ENCODE results near the gene NCK1. TPM values are rescaled to one million over a fixed set of nuclear protein-coding genes. Genes with fewer than 3 reads are reported as not detected.

Gene NCK1
- total and polyA plus RNA-seq, 9 of the 15 experiments (the other 6 are each of a cell fraction or from before 2014, with no cell fraction given) = 17.3 to 30.5 (median 25.0) TPM

DNA sequence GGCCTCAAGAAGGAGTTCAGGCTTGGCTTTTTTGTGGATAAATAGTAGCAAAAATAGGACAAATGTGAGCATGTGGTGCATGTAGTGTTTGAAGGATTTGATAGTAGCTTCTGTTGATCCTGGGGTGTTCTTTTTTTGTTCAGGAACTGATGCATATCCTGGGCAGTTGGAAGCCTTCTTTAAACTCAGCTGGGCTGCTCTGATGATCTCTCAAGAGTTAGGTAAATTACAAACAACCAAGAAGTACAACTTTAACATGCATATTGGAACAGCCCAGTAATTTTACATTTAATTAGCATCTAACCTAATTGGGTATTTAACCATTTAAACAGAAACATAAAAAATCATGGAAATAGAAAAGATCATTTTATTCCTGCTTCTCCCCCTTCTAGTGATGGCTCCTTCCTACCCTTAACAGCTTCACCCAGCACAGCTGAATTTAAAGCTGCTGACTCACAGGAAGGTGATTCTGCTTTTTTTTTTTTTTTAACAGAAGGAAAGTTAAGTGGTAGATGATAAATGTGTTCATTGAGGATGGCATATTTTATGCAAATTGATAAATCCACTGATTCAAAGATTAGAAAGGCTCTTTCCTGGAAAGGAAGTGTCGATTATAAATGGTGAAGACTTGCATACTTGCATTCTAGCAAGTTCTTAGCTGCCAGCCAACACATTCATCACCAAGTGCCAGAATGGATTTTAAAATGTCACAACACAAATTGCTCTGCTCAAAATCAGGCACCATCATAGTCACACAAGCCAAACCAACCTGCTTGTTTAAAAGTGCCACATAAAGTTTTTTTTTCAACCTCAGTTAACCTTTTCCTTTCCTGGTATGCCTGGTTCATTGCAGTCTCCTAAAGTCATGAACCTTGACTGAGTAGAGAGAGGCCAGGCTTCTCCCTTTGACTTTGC is 23.1 kb upstream of the NCK1 start (continued):
- peak; percentile 66 for TF ChIP-seq FOSL1 (tag; conservative IDR thresholded peaks at IDR 0.05)
- TF ChIP-seq SMARCA4 (IDR thresholded peaks at IDR 0.05) = peak; percentile 76
- TF ChIP-seq ATF7 (IDR thresholded peaks at IDR 0.05) = peak; percentile 69
- TF ChIP-seq RFX1 (IDR thresholded peaks at IDR 0.05) = no peak
- TF ChIP-seq FOXK1 (CRISPR knock-in tag; IDR thresholded peaks at IDR 0.05; ENCODE audit: borderline replicate concordance) = no peak
- peak in 1 of 2 experiments; percentile 74; a peak in 2 of 4 replicates for TF ChIP-seq FOXK2 (conservative IDR thresholded peaks at IDR 0.05 in 1 of 2, IDR thresholded peaks at IDR 0.05 in 1 of 2; ENCODE audit: low read depth in 2 of 2)
- TF ChIP-seq, protein P1, sequence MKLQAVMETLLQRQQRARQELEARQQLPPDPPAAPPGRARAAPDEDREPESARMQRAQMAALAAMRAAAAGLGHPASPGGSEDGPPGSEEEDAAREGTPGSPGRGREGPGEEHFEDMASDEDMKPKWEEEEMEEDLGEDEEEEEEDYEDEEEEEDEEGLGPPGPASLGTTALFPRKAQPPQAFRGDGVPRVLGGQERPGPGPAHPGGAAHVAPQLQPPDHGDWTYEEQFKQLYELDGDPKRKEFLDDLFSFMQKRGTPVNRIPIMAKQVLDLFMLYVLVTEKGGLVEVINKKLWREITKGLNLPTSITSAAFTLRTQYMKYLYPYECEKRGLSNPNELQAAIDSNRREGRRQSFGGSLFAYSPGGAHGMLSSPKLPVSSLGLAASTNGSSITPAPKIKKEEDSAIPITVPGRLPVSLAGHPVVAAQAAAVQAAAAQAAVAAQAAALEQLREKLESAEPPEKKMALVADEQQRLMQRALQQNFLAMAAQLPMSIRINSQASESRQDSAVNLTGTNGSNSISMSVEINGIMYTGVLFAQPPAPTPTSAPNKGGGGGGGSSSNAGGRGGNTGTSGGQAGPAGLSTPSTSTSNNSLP (IDR thresholded peaks at IDR 0.05; ENCODE audit: borderline replicate concordance, low read depth, low read length) = 0 out of 2 replicates have a peak, but pooled peaks have one; percentile 20
- TF ChIP-seq MAFF (IDR thresholded peaks at IDR 0.05; ENCODE audit: low read length) = peak; percentile 76
- TF ChIP-seq ZNF134 (CRISPR knock-in tag; conservative IDR thresholded peaks at IDR 0.05) = no peak
- TF ChIP-seq RCOR1 (IDR thresholded peaks at IDR 0.05; ENCODE audit: borderline replicate concordance in 1 of 2, low read depth in 2 of 2, low read length in 2 of 2) = 0 out of 4 replicates have a peak, but pooled peaks of 1 of the 2 experiments have one; percentile 28
- no peak for TF ChIP-seq SREBF2 (CRISPR knock-in tag; IDR thresholded peaks at IDR 0.05)
- TF ChIP-seq, protein P2, sequence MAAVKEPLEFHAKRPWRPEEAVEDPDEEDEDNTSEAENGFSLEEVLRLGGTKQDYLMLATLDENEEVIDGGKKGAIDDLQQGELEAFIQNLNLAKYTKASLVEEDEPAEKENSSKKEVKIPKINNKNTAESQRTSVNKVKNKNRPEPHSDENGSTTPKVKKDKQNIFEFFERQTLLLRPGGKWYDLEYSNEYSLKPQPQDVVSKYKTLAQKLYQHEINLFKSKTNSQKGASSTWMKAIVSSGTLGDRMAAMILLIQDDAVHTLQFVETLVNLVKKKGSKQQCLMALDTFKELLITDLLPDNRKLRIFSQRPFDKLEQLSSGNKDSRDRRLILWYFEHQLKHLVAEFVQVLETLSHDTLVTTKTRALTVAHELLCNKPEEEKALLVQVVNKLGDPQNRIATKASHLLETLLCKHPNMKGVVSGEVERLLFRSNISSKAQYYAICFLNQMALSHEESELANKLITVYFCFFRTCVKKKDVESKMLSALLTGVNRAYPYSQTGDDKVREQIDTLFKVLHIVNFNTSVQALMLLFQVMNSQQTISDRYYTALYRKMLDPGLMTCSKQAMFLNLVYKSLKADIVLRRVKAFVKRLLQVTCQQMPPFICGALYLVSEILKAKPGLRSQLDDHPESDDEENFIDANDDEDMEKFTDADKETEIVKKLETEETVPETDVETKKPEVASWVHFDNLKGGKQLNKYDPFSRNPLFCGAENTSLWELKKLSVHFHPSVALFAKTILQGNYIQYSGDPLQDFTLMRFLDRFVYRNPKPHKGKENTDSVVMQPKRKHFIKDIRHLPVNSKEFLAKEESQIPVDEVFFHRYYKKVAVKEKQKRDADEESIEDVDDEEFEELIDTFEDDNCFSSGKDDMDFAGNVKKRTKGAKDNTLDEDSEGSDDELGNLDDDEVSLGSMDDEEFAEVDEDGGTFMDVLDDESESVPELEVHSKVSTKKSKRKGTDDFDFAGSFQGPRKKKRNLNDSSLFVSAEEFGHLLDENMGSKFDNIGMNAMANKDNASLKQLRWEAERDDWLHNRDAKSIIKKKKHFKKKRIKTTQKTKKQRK (IDR thresholded peaks at IDR 0.05; ENCODE audit: borderline replicate concordance, low read depth, low read length) = no peak
- TF ChIP-seq, protein P3, sequence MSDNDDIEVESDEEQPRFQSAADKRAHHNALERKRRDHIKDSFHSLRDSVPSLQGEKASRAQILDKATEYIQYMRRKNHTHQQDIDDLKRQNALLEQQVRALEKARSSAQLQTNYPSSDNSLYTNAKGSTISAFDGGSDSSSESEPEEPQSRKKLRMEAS (CRISPR knock-in tag; IDR thresholded peaks at IDR 0.05) = no peak
- TF ChIP-seq ZNF316 (IDR thresholded peaks at IDR 0.05) = peak; percentile 97
- TF ChIP-seq PKNOX1 (IDR thresholded peaks at IDR 0.05) = peak; percentile 66
- TF ChIP-seq EP300 (IDR thresholded peaks at IDR 0.05; ENCODE audit: low read length) = peak; percentile 67; the same call in 1 of the 2 replicates
- TF ChIP-seq NCOR1 (IDR thresholded peaks at IDR 0.05) = no peak; the same call in 1 of the 2 replicates
